A673 (cell line): ENCODE data around the gene ATP5PD.

Experiments
- CTCF ChIP-seq: fragments of 300-800, 200-600 bp; sonication (generic); conservative IDR thresholded peaks from 2 replicates; pipeline ENCODE4 v1.5.1; 2017; ENCODE audit warnings: low read depth, mild to moderate bottlenecking, antibody characterized with exemption, low read length, moderate library complexity, mixed read lengths
- EZH2 ChIP-seq: fragments of 200-600 bp; sonication (generic); IDR thresholded peaks from 2 replicates; pipeline ENCODE4 v1.6.1; 2017; ENCODE audit warnings: borderline replicate concordance, low read depth, mild to moderate bottlenecking, mixed read lengths, antibody characterized with exemption, low read length; ENCODE audit not compliant: poor library complexity, severe bottlenecking

- TF ChIP-seq CTCF (no peak), EZH2 (no peak)
Measured at GRCh38 chr17:75010683-75011400, 35.9 kb downstream of the ATP5PD start.
